Smooth muscle cell (in vitro differentiated cells): ENCODE data around the gene APP. TPM values are rescaled to one million over a fixed set of nuclear protein-coding genes. Genes with fewer than 3 reads are reported as not detected.

Source experiments
- DNase-seq: peaks from one replicate; lab custom pipeline; 2025; ENCODE audit not compliant: unreplicated experiment; lab: John Stamatoyannopoulos, UW
- H2AFZ ChIP-seq: fragments of 200-600 bp; sonication (generic); 2 replicates; pipeline ENCODE4 v1.6.0; 2016; ENCODE audit warnings: antibody characterized with exemption, low read depth, mild to moderate bottlenecking
- H3F3A ChIP-seq: fragments of 200-600 bp; sonication (generic); 2 replicates; pipeline ENCODE4 v1.6.0; 2017; ENCODE audit warnings: antibody characterized with exemption, low read depth
- H3K27ac ChIP-seq: fragments of 200-600 bp; sonication (generic); 2 replicates; pipeline ENCODE4 v1.5.1; 2016; ENCODE audit warnings: low read depth, mild to moderate bottlenecking
- H3K27me3 ChIP-seq: fragments of 200-600 bp; sonication (generic); 2 replicates; pipeline ENCODE4 v1.6.1; 2016; ENCODE audit warnings: low read depth, mild to moderate bottlenecking
- H3K36me3 ChIP-seq: fragments of 200-600 bp; sonication (generic); 2 replicates; pipeline ENCODE4 v1.5.1; 2016; ENCODE audit warnings: low read depth
- H3K4me1 ChIP-seq: fragments of 200-600 bp; sonication (generic); 2 replicates; pipeline ENCODE4 v1.5.1; 2016; ENCODE audit warnings: low read depth
- H3K4me2 ChIP-seq: fragments of 200-600 bp; sonication (generic); 2 replicates; pipeline ENCODE4 v1.6.0; 2016; ENCODE audit warnings: mild to moderate bottlenecking
- H3K4me3 ChIP-seq: fragments of 200-600 bp; sonication (generic); 2 replicates; pipeline ENCODE4 v1.5.1; 2016; ENCODE audit warnings: mild to moderate bottlenecking
- H3K79me2 ChIP-seq: fragments of 200-600 bp; sonication (generic); 2 replicates; pipeline ENCODE4 v1.6.0; 2016; ENCODE audit warnings: low read depth, mild to moderate bottlenecking
- H3K9ac ChIP-seq: fragments of 200-600 bp; sonication (generic); 2 replicates; pipeline ENCODE4 v1.6.0; 2016; ENCODE audit warnings: low read depth
- H3K9me3 ChIP-seq: fragments of 200-600 bp; sonication (generic); replicated peaks from 2 replicates; pipeline ENCODE4 v1.5.1; 2016; ENCODE audit warnings: low read depth
- H4K20me1 ChIP-seq: fragments of 200-600 bp; sonication (generic); 2 replicates; pipeline ENCODE4 v1.6.0; 2016; ENCODE audit warnings: low read depth
- CTCF ChIP-seq: fragments of 200-600 bp; sonication (generic); IDR thresholded peaks from 2 replicates; pipeline ENCODE4 v1.5.1; 2017; ENCODE audit warnings: borderline replicate concordance, mild to moderate bottlenecking, antibody characterized with exemption; ENCODE audit not compliant: insufficient read depth, poor library complexity, severe bottlenecking
- WGBS: methylation state at CpG from one replicate; pipeline ENCODE4 v1.1.7; 2016; ENCODE audit warnings: low lambda C conversion rate; 5-methylcytosine and 5-hydroxymethylcytosine counted together
- polyA plus RNA-seq: library from polyadenylated mRNA; unstranded; fragments of >200 nt; fragmentation: Nextera tagmentation; extraction: Ambion mirVana; gene quantifications from 2 replicates; pipeline ENCODE4 v1.2.1, GENCODE V29; 2016
- total RNA-seq: library from RNA; depleted of rRNA; stranded (reverse); fragments of >200 nt; gene quantifications from 2 replicates; pipeline ENCODE4 v1.2.3, GENCODE V29; 2014

APP gene
- total and polyA plus RNA-seq, 2 experiments from 2014 or later = 65.3 to 459 TPM

- H3K27ac ChIP-seq = no peak overlapping the region
- H4K20me1 ChIP-seq = peaks cover 58% of the 10 kb centered on the region
- H3K9me3 ChIP-seq = no peaks in the 10 kb centered on the region
- no peak overlapping the region for H3K4me3 ChIP-seq
- H3K4me1 ChIP-seq = peaks cover 38% of the 10 kb centered on the region
- H3K4me2 ChIP-seq = no peak overlapping the region
- H3K27me3 ChIP-seq = no peaks in the 10 kb centered on the region
- no peak overlapping the region for H3K9ac ChIP-seq
- no peaks in the 10 kb centered on the region for H3F3A ChIP-seq
- H3K36me3 ChIP-seq = no peaks in the 10 kb centered on the region
- H3K79me2 ChIP-seq = peaks cover 6% of the 10 kb centered on the region
- 97% methylated on average over 5 of the region's 5 CpGs for WGBS
- no peak for TF ChIP-seq CTCF
- no peak overlapping the region for H2AFZ ChIP-seq
- no peak for DNase-seq
Observed at GRCh38 chr21:26001356-26001755, 169.2 kb downstream of the APP start.

DNA sequence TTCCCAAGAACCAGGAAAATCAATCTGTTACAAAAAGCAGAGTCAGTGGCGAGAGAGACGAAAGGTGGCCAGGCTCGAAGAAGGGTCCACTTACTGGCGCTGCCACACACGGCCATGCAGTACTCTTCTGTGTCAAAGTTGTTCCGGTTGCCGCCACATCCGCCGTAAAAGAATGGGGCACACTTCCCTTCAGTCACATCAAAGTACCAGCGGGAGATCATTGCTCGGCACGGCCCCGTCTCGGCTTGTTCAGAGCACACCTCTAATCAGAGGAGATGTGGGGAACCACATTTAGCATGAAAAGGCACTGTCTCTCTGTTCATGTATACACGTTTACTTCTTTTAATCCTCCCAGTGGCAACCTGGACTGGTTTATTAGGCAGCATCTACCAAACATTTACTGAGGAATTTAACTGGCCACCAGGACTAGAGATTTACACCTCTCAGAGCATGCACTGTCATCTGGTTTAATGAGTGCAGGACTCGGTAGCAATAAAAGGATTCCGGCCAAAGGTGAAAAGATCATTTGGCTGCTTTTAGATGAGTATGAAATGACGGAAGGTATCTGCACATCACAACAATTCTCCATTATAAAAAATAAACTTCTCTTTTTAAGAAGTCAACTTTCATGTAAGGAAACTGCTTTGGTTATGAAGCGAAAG lies 170.5 kb downstream of the APP start:
- WGBS = 87% methylated on average over 19 of the region's 19 CpGs
- no peaks in the 10 kb centered on the region for H3K36me3 ChIP-seq
- H3K27me3 ChIP-seq = no peaks in the 10 kb centered on the region
- peaks cover 38% of the 10 kb centered on the region for H3K4me1 ChIP-seq
- H3K4me3 ChIP-seq = no peak overlapping the region
- no peak overlapping the region for H3K27ac ChIP-seq
- TF ChIP-seq CTCF = no peak
- H2AFZ ChIP-seq = no peak overlapping the region
- peaks cover 58% of the 10 kb centered on the region for H4K20me1 ChIP-seq
- no peak overlapping the region for H3K4me2 ChIP-seq
- DNase-seq = no peak
- no peaks in the 10 kb centered on the region for H3F3A ChIP-seq
- no peak overlapping the region for H3K9ac ChIP-seq
- H3K79me2 ChIP-seq = peaks cover 3% of the 10 kb centered on the region
- no peaks in the 10 kb centered on the region for H3K9me3 ChIP-seq

DNA sequence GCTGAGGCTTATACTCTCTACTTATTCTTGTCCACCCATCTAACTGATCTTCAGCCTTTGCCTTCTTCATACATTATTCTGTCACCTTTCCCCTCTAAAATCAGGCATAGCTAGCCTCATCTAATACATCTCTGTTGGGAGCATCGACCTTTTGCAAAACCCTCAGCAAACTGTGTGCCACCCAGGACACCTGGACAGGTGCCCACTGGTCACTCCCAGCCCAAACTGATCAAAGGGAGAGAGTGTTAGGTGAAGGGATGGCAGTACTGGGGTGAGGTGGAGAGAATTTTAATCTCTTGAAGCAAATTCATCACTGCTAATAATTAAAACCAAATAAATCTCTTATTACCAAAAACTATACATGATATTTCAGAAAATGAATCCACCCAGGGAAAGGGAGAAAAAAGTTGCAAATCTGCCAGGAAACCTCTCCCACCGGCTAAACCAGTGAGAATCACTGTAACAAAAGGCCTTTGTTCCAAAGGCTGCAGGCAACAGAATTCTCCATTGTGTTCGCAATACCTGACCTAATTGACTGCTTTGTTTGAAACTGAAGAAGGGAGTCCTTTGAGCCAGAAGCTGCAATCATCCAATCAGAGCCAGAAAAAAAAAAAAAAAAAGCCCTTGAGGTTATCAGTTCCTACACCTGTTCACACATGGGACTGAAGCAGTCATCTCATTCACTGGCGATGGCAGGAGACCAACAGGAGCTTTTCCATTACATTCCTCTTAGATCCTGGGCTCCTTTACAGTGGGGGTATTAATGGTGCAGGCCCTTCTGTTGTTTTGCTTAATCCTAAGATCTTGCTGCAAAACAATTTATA lies 172.6 kb downstream of the APP start:
- DNase-seq = no peak
- Histone ChIP-seq H3K27ac (no peak overlapping the region), H3K36me3 (no peaks in the 10 kb centered on the region), H3K27me3 (no peaks in the 10 kb centered on the region), H3K4me3 (no peak overlapping the region), H3K4me1 (peaks cover 38% of the 10 kb centered on the region), H3F3A (no peaks in the 10 kb centered on the region), H3K9ac (no peak overlapping the region), H3K4me2 (no peak overlapping the region), H2AFZ (no peak overlapping the region), H3K79me2 (peaks cover 3% of the 10 kb centered on the region), H4K20me1 (peaks cover 54% of the 10 kb centered on the region), H3K9me3 (no peaks in the 10 kb centered on the region)
- TF ChIP-seq CTCF = no peak
- 69% methylated on average over 4 of the region's 4 CpGs for WGBS

GRCh38 chr21:25995278-25995677 lies 175.3 kb downstream of the APP start:
- no peak for TF ChIP-seq CTCF
- Histone ChIP-seq H3K4me2 (no peak overlapping the region), H2AFZ (no peak overlapping the region), H4K20me1 (peaks cover 36% of the 10 kb centered on the region), H3K9ac (no peak overlapping the region), H3K4me3 (no peak overlapping the region), H3K36me3 (no peaks in the 10 kb centered on the region), H3F3A (no peaks in the 10 kb centered on the region), H3K27ac (no peak overlapping the region), H3K27me3 (no peaks in the 10 kb centered on the region), H3K9me3 (no peaks in the 10 kb centered on the region), H3K79me2 (no peaks in the 10 kb centered on the region), H3K4me1 (peaks cover 31% of the 10 kb centered on the region)
- DNase-seq = no peak
- 95% methylated on average over 9 of the region's 9 CpGs for WGBS
